Myocyte (in vitro differentiated cells): ENCODE data around the gene IPO9. TPM values are rescaled to one million over a fixed set of nuclear protein-coding genes. Genes with fewer than 3 reads are reported as not detected.
A peak's percentile ranks its signal among the peaks of the same experiment; 100 is the strongest.
"Not testable (repeated sequence)": the region's sequence is repeated elsewhere in the genome, so short reads cannot be mapped to it uniquely, and the experiment has no call there.

Source experiments
- DNase-seq: peaks from one replicate; pipeline ENCODE4 v3.0.0-alpha.2; 2012; ENCODE audit warnings: low read depth
- total RNA-seq: library from RNA; depleted of rRNA; stranded (reverse); fragments of >200 nt; gene quantifications from 2 replicates; pipeline ENCODE4 v1.2.3, GENCODE V29; 2014

Gene IPO9
- total RNA-seq, 1 donor from 2014 or later, result 25.3 TPM

- no peak for DNase-seq
Measured at GRCh38 chr1:201845331-201846083, 16.6 kb downstream of the IPO9 start.

- no peak for DNase-seq
Measured at GRCh38 chr1:201847150-201847549, 18.2 kb downstream of the IPO9 start.

- no peak for DNase-seq
Measured at GRCh38 chr1:201848230-201848629, 19.3 kb downstream of the IPO9 start.

- DNase-seq, result no peak
Measured at GRCh38 chr1:201849372-201850052, 20.6 kb downstream of the IPO9 start.

- peak; percentile 81 for DNase-seq
Measured at GRCh38 chr1:201850053-201850397, 21.1 kb downstream of the IPO9 start.

GRCh38 chr1:201851949-201852348 lies 23.0 kb downstream of the IPO9 start:
- DNase-seq, result no peak

GRCh38 chr1:201856722-201857121 lies 27.8 kb downstream of the IPO9 start:
- DNase-seq, result not testable (repeated sequence)

GRCh38 chr1:201859424-201859823 lies 30.5 kb downstream of the IPO9 start:
- DNase-seq, result no peak

GRCh38 chr1:201861448-201861847 lies 32.5 kb downstream of the IPO9 start:
- DNase-seq, result no peak

GRCh38 chr1:201870397-201870796 lies 41.4 kb downstream of the IPO9 start:
- DNase-seq, result no peak

GRCh38 chr1:201874672-201875071 lies 45.7 kb downstream of the IPO9 start:
- DNase-seq, result no peak

- no peak for DNase-seq
Measured at GRCh38 chr1:201876148-201876818, 47.3 kb downstream of the IPO9 start.

- DNase-seq, result peak; percentile 76
Measured at GRCh38 chr1:201877877-201878401, 49.0 kb downstream of the IPO9 start.

- DNase-seq, result no peak
Measured at GRCh38 chr1:201880928-201881571, 52.1 kb downstream of the IPO9 start.

GRCh38 chr1:201881617-201882016 lies 52.7 kb downstream of the IPO9 start:
- DNase-seq, result no peak

GRCh38 chr1:201882665-201883132 lies 53.7 kb downstream of the IPO9 start:
- DNase-seq, result peak; percentile 98

GRCh38 chr1:201883266-201883665 lies 54.3 kb downstream of the IPO9 start:
- DNase-seq, result no peak

- peak; percentile 81 for DNase-seq
Measured at GRCh38 chr1:201883786-201884185, 54.8 kb downstream of the IPO9 start.

- peak; percentile 95 for DNase-seq
Measured at GRCh38 chr1:201884425-201884824, 55.5 kb downstream of the IPO9 start.

GRCh38 chr1:201885531-201886075 lies 56.6 kb downstream of the IPO9 start:
- DNase-seq, result peak; percentile 79
